ENCODE measurements around the gene IMPDH1.
"Not testable (repeated sequence)": the region's sequence is repeated elsewhere in the genome, so short reads cannot be mapped to it uniquely, and the experiment has no call there.

The IMPDH1 gene

GRCh38 chr7:128409596-128410450 lies at the start of gene IMPDH1:
Gene IMPDH1 (minus strand): TSS chr7:128409982. CDS start chr7:128409901, 81 bp downstream.
- peak; percentile 79 for DNase-seq (ENCODE audit: low read depth)

GRCh38 chr7:128459394-128459878 lies 49.7 kb upstream of the IMPDH1 start:
- DNase-seq (ENCODE audit: low read depth): peak; percentile 47

GRCh38 chr7:128458956-128459355 lies 49.2 kb upstream of the IMPDH1 start:
- DNase-seq (ENCODE audit: low read depth): no peak

- DNase-seq (ENCODE audit: low read depth): not testable (repeated sequence)
These were observed 47.6 kb upstream of the IMPDH1 start for GRCh38 chr7:128457385-128457784.

- no peak for DNase-seq (ENCODE audit: low read depth)
These were observed 46.5 kb upstream of the IMPDH1 start for GRCh38 chr7:128456255-128456725.

- DNase-seq (ENCODE audit: low read depth): peak; percentile 91
These were observed 45.9 kb upstream of the IMPDH1 start, which contains the start of gene HILPDA for GRCh38 chr7:128455543-128456254. Gene HILPDA (plus strand): TSS chr7:128455878. CDS start chr7:128457269, 1,391 bp downstream.

GRCh38 chr7:128454808-128455542 lies 45.2 kb upstream of the IMPDH1 start:
- DNase-seq (ENCODE audit: low read depth): no peak

GRCh38 chr7:128453836-128454804 lies 44.3 kb upstream of the IMPDH1 start:
- no peak for DNase-seq (ENCODE audit: low read depth)

- DNase-seq (ENCODE audit: low read depth): no peak
These were observed 42.8 kb upstream of the IMPDH1 start for GRCh38 chr7:128452552-128452951.

GRCh38 chr7:128450913-128451312 lies 41.1 kb upstream of the IMPDH1 start:
- no peak for DNase-seq (ENCODE audit: low read depth)

- no peak for DNase-seq (ENCODE audit: low read depth)
These were observed 40.6 kb upstream of the IMPDH1 start for GRCh38 chr7:128450409-128450808.

GRCh38 chr7:128448751-128449302 lies 39.0 kb upstream of the IMPDH1 start:
- no peak for DNase-seq (ENCODE audit: low read depth)

- DNase-seq (ENCODE audit: low read depth): no peak
These were observed 38.3 kb upstream of the IMPDH1 start for GRCh38 chr7:128447941-128448564.

GRCh38 chr7:128446306-128446705 lies 36.5 kb upstream of the IMPDH1 start:
- DNase-seq (ENCODE audit: low read depth): no peak

GRCh38 chr7:128443831-128444600 lies 34.2 kb upstream of the IMPDH1 start:
- no peak for DNase-seq (ENCODE audit: low read depth)

GRCh38 chr7:128442356-128442755 lies 32.6 kb upstream of the IMPDH1 start:
- DNase-seq (ENCODE audit: low read depth): no peak

GRCh38 chr7:128437426-128438332 lies 27.9 kb upstream of the IMPDH1 start:
- no peak for DNase-seq (ENCODE audit: low read depth)

GRCh38 chr7:128435327-128435686 lies 25.5 kb upstream of the IMPDH1 start:
- DNase-seq (ENCODE audit: low read depth): no peak

All from activated T-helper 1 cell treated with Interleukin-2 at 50 U/mL for 16 hours (primary cell).